Measurements from ENCODE around the gene SOS2. TPM values are rescaled to one million over a fixed set of nuclear protein-coding genes. Genes with fewer than 3 reads are reported as not detected.
A peak's percentile ranks its signal among the peaks of the same experiment; 100 is the strongest.

Gene SOS2
- total and polyA plus RNA-seq, 7 experiments from 2014 or later = 10.2 to 49.6 (median 37.6) TPM

DNA sequence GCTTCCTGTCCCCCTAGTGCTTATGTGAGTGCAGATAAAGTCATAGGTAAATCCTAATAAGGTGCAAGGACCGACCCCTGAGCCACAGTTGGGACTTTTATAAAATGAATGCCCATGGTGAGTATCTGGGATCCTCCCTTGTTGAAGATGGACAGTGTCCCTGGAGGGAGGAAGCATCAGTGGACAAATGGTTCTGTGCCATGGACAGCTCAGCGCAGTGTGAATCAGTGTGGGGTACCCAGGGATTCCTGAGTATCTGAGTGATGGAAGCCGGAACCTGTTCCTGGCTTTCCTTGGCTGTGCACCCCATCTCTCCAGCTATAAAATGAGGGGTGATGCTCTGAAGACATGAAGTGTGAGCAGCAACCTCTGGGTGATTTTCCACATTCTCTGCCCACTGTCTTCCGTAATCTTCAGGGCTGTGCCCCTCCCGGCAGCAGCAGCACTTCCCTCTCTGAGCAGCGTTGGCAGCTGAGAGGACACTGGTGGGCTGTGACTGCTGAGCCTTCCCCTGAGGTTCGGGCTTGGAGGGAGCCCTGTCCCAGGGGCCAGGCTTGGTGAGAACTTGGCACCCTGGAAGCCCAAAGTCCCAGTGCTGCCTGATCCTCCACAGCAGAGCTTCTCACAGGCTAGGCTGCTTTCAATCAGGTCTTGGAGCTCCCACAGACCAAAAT is 140.0 kb downstream of the SOS2 start:
- peak overlapping the region in 8 of 9 donors; percentile 4 to 97 (median 80) for H3K27ac Mint-ChIP-seq
- peaks cover 0 to 2% (median 0%) of the 10 kb centered on the region in 11 donors for H3K9me3 Mint-ChIP-seq
- intact Hi-C loops (cut with micrococcal nuclease) = no loop called here
- H3K4me1 Mint-ChIP-seq = peaks cover 60 to 96% (median 80%) of the 10 kb centered on the region in 7 donors
- POLR2A ChIA-PET = interaction anchor here (0.5 to 22.1 kb wide), 13 partner anchors 9 to 226 kb away, joined by 3 to 328 read pairs (median 5); partner anchors contain the start of gene ARF6
- CTCF ChIA-PET = interaction anchor here (0.9 to 2.2 kb wide), 4 partner anchors 9 to 239 kb away, joined by 3 to 15 read pairs (median 4); partner anchors contain the start of gene NEMF
- ATAC-seq (peak; percentile 38), DNase-seq (no peak)
- Histone ChIP-seq H3K27ac (ENCODE audit: low read depth, low read length) (peak overlapping the region; percentile 21), H3K4me1 (ENCODE audit: control insufficient read depth in 2 of 2, insufficient read depth in 2 of 2, low read length in 2 of 2) (peaks cover 44 to 70% of the 10 kb centered on the region in 2 donors), H3K9me3 (ENCODE audit: control insufficient read depth in 2 of 3, low read length in 3 of 3) (no peaks in the 10 kb centered on the region), H3K27me3 (ENCODE audit: control insufficient read depth in 2 of 2, insufficient read depth in 2 of 2, low read length in 2 of 2) (no peaks in the 10 kb centered on the region), H3K4me3 (ENCODE audit: low read length) (no peak overlapping the region), H3K36me3 (ENCODE audit: control insufficient read depth in 2 of 3, insufficient read depth in 3 of 3, low read length in 3 of 3) (no peaks in the 10 kb centered on the region)
- no peaks in the 10 kb centered on the region for H3K27me3 Mint-ChIP-seq
- H3K36me3 Mint-ChIP-seq = peaks cover 0 to 24% (median 4%) of the 10 kb centered on the region in 5 donors
- H3K4me3 Mint-ChIP-seq = peak overlapping the region in 5 of 10 donors; percentile 10 to 55 (median 50)

DNA sequence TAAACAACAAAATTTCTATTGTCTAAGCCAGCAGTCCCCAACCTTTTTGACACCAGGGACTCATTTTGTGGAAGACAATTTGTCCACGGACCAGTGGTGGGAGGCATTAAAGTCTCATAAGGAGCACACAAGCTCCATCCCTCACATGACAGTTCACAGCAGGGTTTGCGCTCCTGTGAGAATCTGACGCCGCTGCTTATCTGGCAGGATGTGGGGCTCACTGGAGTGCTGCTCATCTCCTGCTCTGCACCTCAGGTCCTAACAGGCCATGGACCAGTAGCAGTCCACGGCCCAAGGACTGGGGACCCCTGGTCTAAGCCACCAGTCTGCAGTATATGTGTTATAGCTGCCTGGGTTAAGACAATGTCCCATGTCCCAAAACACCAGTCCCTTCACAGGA is 142.2 kb downstream of the SOS2 start:
- ATAC-seq (peak; percentile 39), DNase-seq (peak in 5 of 9 donors; percentile 34 to 43 (median 38))
- CTCF ChIA-PET = interaction anchor here (0.6 to 3.3 kb wide), 5 partner anchors 13 to 227 kb away, joined by 3 to 15 read pairs (median 6); no protein-coding TSS in a partner anchor
- Histone ChIP-seq H3K4me1 (ENCODE audit: control insufficient read depth in 2 of 2, insufficient read depth in 2 of 2, low read length in 2 of 2) (peaks cover 52 to 79% of the 10 kb centered on the region in 2 donors), H3K36me3 (ENCODE audit: control insufficient read depth in 2 of 3, insufficient read depth in 3 of 3, low read length in 3 of 3) (no peaks in the 10 kb centered on the region), H3K9me3 (ENCODE audit: control insufficient read depth in 2 of 3, low read length in 3 of 3) (no peaks in the 10 kb centered on the region), H3K27me3 (ENCODE audit: control insufficient read depth in 2 of 2, insufficient read depth in 2 of 2, low read length in 2 of 2) (no peaks in the 10 kb centered on the region), H3K4me3 (ENCODE audit: low read length) (no peak overlapping the region), H3K27ac (ENCODE audit: low read depth, low read length) (peak overlapping the region; percentile 36)
- Mint-ChIP-seq H3K27me3 (no peaks in the 10 kb centered on the region), H3K9me3 (peaks cover 0 to 2% (median 0%) of the 10 kb centered on the region in 11 donors), H3K4me1 (peaks cover 63 to 96% (median 91%) of the 10 kb centered on the region in 7 donors), H3K4me3 (peak overlapping the region in 8 of 10 donors; percentile 4 to 81 (median 62)), H3K27ac (peak overlapping the region; percentile 30 to 92 (median 87)), H3K36me3 (peaks cover 0 to 33% (median 4%) of the 10 kb centered on the region in 5 donors)
- intact Hi-C loops (cut with micrococcal nuclease) = no loop called here
- POLR2A ChIA-PET = interaction anchor here (0.6 to 22.1 kb wide), 12 partner anchors 7 to 237 kb away, joined by 3 to 328 read pairs (median 8); partner anchors contain the start of genes NEMF and VCPKMT

DNA sequence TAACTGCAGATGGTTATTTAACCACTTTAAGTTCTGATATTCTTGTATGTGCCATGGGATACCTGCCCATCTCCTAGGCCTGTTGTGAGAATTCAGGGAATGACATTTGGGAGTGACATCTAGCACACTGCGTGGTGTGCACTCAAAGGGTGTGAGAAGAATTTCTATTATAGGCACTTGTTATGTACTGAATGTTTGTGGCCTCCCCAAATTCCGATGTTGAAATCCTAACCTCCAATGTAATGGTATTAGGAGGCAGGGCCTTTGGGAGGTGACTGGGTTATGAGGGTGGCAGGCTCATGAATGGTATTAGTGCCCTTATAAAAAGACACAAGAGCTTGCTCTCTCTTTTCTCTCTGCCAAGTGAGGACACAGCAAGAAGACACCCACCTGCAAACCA is 142.6 kb downstream of the SOS2 start:
- Mint-ChIP-seq H3K36me3 (peaks cover 0 to 33% (median 4%) of the 10 kb centered on the region in 5 donors), H3K27ac (peak overlapping the region; percentile 30 to 92 (median 87)), H3K4me1 (peaks cover 60 to 95% (median 90%) of the 10 kb centered on the region in 7 donors), H3K27me3 (no peaks in the 10 kb centered on the region), H3K4me3 (peak overlapping the region in 9 of 10 donors; percentile 4 to 81 (median 61)), H3K9me3 (peaks cover 0 to 2% (median 0%) of the 10 kb centered on the region in 11 donors)
- Histone ChIP-seq H3K4me1 (ENCODE audit: control insufficient read depth in 2 of 2, insufficient read depth in 2 of 2, low read length in 2 of 2) (peaks cover 57 to 84% of the 10 kb centered on the region in 2 donors), H3K27me3 (ENCODE audit: control insufficient read depth in 2 of 2, insufficient read depth in 2 of 2, low read length in 2 of 2) (no peaks in the 10 kb centered on the region), H3K4me3 (ENCODE audit: low read length) (no peak overlapping the region), H3K36me3 (ENCODE audit: control insufficient read depth in 2 of 3, insufficient read depth in 3 of 3, low read length in 3 of 3) (no peaks in the 10 kb centered on the region), H3K27ac (ENCODE audit: low read depth, low read length) (peak overlapping the region; percentile 36), H3K9me3 (ENCODE audit: control insufficient read depth in 2 of 3, low read length in 3 of 3) (no peaks in the 10 kb centered on the region)
- CTCF ChIA-PET = interaction anchor here (1.0 to 3.7 kb wide), 6 partner anchors 13 to 236 kb away, joined by 3 to 18 read pairs (median 10); partner anchors contain the start of gene NEMF
- POLR2A ChIA-PET = interaction anchor here (0.6 to 22.1 kb wide), 13 partner anchors 11 to 236 kb away, joined by 3 to 328 read pairs (median 7); partner anchors contain the start of genes NEMF and VCPKMT
- ATAC-seq (no peak), DNase-seq (no peak)
- intact Hi-C loops (cut with micrococcal nuclease) = no loop called here

DNA sequence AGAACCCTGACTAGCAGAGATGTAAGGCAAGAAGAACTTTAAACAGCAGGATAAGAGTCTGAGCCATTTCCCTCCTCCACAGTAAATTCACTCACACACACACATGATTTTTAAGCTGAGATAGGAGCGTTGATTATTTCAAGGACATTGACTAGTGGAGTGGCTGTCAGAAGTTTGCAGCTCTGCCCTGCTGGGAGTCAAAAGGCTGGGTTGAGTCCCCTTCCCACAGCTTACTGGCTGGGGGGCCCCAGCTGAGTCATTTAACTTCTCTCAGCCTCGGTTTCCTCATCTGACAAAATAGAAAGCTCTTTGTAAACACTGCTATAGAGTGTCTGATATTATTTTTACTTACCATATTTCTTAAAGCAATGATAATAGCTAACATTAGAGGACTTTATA is 143.3 kb downstream of the SOS2 start:
- ChIA-PET CTCF (interaction anchor here (0.7 to 3.7 kb wide), 6 partner anchors 14 to 236 kb away, joined by 3 to 18 read pairs (median 10); partner anchors contain the start of gene NEMF), POLR2A (interaction anchor here (0.8 to 22.1 kb wide), 12 partner anchors 12 to 236 kb away, joined by 3 to 328 read pairs (median 7); partner anchors contain the start of genes NEMF and VCPKMT)
- Histone ChIP-seq H3K9me3 (ENCODE audit: control insufficient read depth in 2 of 3, low read length in 3 of 3) (no peaks in the 10 kb centered on the region), H3K27me3 (ENCODE audit: control insufficient read depth in 2 of 2, insufficient read depth in 2 of 2, low read length in 2 of 2) (no peaks in the 10 kb centered on the region), H3K36me3 (ENCODE audit: control insufficient read depth in 2 of 3, insufficient read depth in 3 of 3, low read length in 3 of 3) (no peaks in the 10 kb centered on the region), H3K27ac (ENCODE audit: low read depth, low read length) (peak overlapping the region; percentile 68), H3K4me3 (ENCODE audit: low read length) (no peak overlapping the region), H3K4me1 (ENCODE audit: control insufficient read depth in 2 of 2, insufficient read depth in 2 of 2, low read length in 2 of 2) (peaks cover 63 to 86% of the 10 kb centered on the region in 2 donors)
- intact Hi-C loops (cut with micrococcal nuclease) = no loop called here
- Mint-ChIP-seq H3K36me3 (peaks cover 0 to 31% (median 4%) of the 10 kb centered on the region in 5 donors), H3K4me3 (peak overlapping the region in 8 of 10 donors; percentile 46 to 81 (median 67)), H3K4me1 (peaks cover 61 to 95% (median 89%) of the 10 kb centered on the region in 7 donors), H3K27me3 (no peaks in the 10 kb centered on the region), H3K27ac (peak overlapping the region; percentile 83 to 94 (median 89)), H3K9me3 (no peaks in the 10 kb centered on the region)
- DNase-seq (no peak), ATAC-seq (no peak)

DNA sequence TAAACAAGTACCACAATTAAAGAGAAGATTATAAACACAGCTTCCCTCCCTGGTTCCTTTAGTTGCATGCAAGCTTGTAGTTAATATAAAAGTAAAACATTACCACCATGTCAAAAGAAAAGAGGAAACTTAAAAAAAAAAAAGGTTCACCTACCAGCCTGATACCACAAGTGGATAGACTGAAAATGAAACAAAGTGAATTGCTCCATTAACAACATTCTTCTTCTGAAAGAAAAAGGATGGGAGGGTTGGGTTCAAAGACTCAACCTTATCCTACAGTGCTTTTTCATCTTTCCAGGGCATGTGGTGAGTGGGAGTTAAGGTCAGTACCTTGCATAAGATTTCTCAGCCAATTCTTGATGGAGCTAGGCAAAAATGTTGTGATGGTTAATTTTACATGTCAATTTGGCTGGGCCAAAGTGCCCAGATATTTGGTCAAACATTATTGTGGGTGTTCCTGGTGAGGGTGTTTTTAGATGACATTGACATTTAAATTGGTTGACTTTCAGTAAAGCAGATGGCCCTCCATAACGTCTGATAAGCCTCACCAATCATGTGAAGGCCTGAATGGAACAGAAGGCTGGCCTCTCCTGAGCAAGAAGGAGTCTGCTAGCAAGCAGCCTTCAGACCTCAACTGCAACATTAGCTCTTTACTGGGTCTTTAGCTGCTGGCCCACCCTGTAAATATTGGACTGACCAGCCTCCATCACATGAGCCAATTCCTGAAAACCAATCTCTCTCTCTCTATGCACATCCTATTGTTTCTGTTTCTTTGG is 143.8 kb downstream of the SOS2 start:
- Histone ChIP-seq H3K36me3 (ENCODE audit: control insufficient read depth in 2 of 3, insufficient read depth in 3 of 3, low read length in 3 of 3) (no peaks in the 10 kb centered on the region), H3K9me3 (ENCODE audit: control insufficient read depth in 2 of 3, low read length in 3 of 3) (no peaks in the 10 kb centered on the region), H3K27ac (ENCODE audit: low read depth, low read length) (peak overlapping the region; percentile 68), H3K4me3 (ENCODE audit: low read length) (peak overlapping the region; percentile 25), H3K4me1 (ENCODE audit: control insufficient read depth in 2 of 2, insufficient read depth in 2 of 2, low read length in 2 of 2) (peaks cover 69 to 88% of the 10 kb centered on the region in 2 donors), H3K27me3 (ENCODE audit: control insufficient read depth in 2 of 2, insufficient read depth in 2 of 2, low read length in 2 of 2) (no peaks in the 10 kb centered on the region)
- CTCF ChIA-PET = interaction anchor here (0.6 to 3.7 kb wide), 8 partner anchors 14 to 235 kb away, joined by 3 to 18 read pairs (median 5); partner anchors contain the start of gene NEMF
- H3K4me1 Mint-ChIP-seq = peaks cover 62 to 95% (median 91%) of the 10 kb centered on the region in 7 donors
- peak in 6 of 9 donors; percentile 34 to 71 (median 66) for DNase-seq
- H3K27me3 Mint-ChIP-seq = no peaks in the 10 kb centered on the region
- ATAC-seq = no peak
- no peaks in the 10 kb centered on the region for H3K9me3 Mint-ChIP-seq
- POLR2A ChIA-PET = interaction anchor here (0.8 to 22.1 kb wide), 18 partner anchors 13 to 235 kb away, joined by 3 to 328 read pairs (median 6); partner anchors contain the start of genes NEMF and VCPKMT
- peaks cover 0 to 31% (median 4%) of the 10 kb centered on the region in 5 donors for H3K36me3 Mint-ChIP-seq
- intact Hi-C loops (cut with micrococcal nuclease) = loop anchor here in 1 of 2 donors (1.0 kb wide), 1 partner anchor 9 kb away; no protein-coding TSS in a partner anchor
- peak overlapping the region; percentile 2 to 81 (median 67) for H3K4me3 Mint-ChIP-seq
- peak overlapping the region; percentile 83 to 94 (median 89) for H3K27ac Mint-ChIP-seq
